Stimulated activated CD4-positive, alpha-beta T cell treated with anti-CD3 and anti-CD28 coated beads, Interleukin-1b, Interleukin-23, amount 100 ng/mL, for 4 hours (primary cell): Measurements from ENCODE around the gene LDB1.

Source experiments
- DNase-seq, 2 donors: peaks; one replicate each; pipeline ENCODE4 v3.0.0-alpha.2; 2020; ENCODE audit warnings: low read depth in 2 of 2

Gene LDB1

GRCh38 chr10:102064503-102064867, 55.7 kb downstream of the LDB1 start:
- no peak for DNase-seq

- DNase-seq: no peak
These were observed 60.2 kb downstream of the LDB1 start for GRCh38 chr10:102059987-102060386.
